SW480 (cell line): Measurements from ENCODE around the gene NCBP2L.

ENCODE experiments used
- DNase-seq: peaks from one replicate; pipeline ENCODE4 v3.0.0-alpha.2; 2016; ENCODE audit warnings: low spot score

The NCBP2L gene

DNA sequence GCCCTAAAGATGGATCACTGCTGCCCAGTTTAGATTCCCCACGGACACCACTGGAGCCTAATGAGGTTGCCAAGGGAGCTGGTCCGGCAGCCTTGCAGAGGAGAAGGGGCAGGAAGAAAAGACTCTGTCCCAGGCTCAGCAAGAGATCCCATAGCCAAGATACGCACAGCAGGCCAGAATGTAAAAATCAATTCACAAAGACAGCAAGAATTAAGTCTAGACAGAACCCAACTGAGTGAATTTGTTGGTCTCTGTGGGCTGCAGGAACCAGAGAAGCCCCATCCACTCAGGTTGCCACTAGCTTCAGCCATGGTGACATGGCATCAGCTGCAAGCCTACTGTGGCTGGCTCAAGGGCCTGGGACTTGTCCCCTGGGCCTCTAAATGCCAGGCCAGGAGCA lies 24.8 kb upstream of the NCBP2L start:
- DNase-seq = no peak

DNA sequence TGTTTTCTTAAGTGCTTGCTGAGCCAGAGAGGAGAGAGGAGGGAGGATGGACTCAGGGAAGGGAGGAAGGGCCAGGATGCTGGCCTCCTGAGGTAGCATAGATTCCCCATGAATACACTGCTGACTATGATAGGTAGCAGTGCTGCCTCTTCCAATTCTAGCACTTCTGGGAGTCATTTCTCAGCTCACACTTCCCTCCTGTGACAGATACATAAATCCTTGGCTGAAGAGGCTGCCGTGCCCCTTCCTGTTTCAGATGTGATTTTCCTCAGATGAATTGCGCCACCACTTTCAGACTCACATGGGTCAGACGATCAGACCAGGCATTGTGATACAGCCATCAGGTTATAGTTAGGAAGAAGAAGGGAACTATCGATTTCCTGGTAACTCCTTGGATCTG lies 24.3 kb upstream of the NCBP2L start:
- no peak for DNase-seq

DNA sequence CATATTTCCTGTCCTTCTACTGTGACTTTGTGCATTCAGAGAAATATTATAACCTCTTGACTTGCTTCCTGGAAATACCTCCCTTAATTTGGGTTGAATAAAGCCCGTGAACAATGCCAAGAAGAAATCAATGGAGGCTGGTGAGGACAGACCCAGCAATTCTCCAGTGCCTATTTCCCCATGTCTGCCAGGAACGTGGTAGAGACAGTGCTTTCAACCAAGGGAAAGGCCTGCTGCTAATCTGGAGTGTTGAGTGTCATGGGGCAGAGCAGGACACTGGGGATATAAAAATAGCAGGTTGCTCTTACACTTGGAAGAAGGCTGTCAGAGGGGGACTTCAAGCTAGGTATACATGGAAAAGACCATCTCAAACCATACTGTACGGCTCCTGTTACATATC lies 21.8 kb upstream of the NCBP2L start:
- DNase-seq = no peak

DNA sequence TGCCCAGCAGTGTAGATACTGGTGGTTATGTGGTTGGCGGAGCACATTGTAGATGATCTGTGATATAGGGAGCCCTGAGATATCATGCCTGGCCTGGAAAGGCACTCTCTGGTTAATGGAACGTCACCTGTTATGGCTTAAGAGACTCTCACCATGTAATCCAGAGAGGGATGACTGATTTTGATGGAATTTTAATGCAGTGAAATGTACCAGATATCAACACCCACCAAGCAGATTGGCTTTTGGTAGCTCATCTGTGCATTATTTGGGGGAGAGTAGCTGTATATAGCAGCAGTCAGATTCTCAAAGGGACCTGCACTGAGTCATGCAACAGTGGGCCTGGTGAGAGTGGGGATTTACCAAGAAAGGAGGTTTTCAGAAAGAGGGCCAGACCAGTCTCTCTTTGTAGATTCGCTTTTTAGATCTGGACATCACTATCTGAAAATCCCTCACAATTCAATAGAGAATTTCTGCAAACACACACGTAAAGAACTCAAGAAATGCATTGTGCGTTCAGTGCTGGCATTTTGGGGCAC lies 19.2 kb upstream of the NCBP2L start:
- DNase-seq = no peak

DNA sequence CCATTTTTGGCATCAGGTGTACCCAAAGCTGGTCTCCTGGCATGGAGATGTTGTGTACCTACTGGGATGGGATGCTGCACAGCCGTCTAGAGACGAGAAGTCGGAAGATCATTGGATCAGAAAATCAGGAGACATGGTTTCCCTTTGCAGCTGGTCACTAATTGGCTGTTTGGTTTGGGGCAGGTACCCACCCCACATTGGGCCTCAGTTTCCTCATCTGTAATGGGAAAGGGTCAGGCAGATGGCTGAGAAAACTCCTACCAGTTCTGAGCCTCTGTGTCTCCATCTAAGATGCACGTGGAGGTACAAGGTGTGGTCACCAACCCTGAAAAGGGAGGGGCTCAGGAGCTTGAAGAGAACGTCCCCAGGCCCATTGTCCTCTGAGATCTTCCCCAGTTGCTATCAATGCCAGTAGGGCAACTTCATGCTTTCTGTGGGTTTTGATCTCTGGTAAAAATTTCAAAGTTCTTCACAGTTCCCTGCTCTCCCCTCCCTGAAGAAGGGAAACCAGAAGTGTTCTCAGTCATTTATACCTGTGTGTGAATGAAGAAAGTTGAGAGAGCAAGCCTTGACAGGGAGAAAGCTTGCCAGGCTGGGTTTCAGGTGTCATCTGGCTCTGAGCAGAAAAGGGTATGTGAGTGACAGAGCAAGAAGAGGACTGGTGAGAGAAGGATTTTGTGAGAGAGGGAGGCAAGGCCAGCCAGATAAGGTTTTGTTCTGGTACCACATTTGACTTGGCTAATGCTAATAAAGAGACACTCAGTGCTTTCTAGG lies 17.0 kb upstream of the NCBP2L start:
- no peak for DNase-seq

DNA sequence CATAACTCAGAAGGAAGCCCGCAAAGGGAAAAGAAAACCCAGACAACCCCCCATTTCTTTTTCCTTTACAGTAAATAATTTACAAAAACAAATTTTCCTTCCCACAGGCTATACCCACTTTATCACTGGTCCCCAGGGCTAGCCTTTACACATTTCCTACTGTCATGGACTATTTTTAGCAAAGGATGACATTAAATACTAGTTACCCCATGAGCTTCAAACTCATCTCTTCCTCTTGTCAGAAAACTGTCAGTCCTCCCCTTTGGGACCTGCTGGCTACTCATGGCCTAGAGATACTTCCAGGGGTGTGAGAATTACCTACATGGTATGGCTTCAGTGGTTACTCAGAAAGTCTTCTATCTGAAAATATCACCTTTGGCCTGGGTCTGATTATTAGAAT lies 13.9 kb upstream of the NCBP2L start:
- DNase-seq = no peak

DNA sequence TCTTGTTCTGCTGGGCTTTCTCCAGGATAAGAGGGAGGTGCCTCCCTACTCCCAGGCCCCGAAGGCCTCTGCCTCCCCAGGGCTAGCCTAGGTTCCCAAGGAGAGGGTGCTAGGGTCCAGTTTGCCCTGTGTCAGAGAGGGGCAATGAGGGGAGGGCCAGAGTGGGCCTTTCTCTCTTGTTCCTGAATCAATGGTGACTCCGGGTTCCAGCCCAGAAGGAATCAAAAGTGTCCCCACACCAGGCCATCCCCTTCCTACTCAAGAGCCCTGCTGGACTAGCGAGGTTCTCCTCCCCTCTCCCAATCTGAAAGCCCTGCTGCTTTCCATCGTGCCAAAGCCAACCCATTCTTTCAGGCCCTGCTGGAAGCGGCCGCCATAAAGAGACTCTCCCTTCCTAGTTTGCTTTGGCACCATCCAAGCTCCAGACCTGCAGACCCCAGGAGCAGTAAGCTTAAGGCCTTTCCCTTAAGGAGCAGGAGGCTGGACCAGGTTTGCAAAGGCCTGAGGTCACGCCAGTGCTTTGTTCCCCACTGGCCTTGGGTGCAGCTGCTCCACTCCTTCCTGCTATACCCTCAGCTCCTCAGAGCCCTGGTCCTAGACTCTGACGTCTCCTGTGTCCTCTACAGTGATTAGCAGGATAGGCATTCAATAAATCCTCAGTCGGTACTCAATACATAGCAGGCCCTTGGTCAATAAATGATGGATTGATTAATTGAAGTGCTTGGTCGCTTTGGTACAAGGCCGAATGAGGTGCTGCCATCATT lies 12.5 kb upstream of the NCBP2L start:
- DNase-seq = no peak

DNA sequence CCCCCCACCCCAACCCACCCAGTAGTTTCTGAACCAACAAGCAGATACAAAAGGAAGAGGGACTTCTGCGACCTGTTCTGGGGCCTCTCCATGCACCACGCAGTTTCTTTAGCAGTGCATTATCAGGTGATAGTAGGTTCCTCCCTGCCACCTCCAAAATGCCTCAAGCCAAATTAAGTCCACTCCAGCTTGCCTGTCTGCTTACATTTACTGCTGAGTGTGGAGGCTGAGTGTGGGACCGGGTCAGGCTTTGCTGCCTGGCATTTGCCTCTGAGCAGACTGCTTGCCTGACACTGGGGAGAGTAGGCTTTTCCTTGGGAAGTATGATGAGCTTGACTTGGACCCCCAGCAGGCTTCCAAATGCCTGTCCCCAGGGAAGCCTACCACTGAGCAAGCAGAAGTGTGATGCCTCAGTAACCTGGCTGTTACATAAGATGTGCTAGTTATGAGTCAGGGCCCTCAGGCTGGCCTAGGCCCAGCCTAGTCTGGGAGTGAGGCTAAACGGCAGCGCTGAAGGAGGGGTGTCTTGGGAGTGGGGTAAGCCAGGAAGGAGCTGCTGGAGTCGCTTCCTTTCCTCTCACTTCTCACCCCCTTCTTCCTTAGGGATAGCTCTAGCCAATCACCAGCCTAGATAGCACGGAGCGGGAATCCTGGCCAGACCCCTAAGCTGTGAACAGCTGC lies 10.9 kb upstream of the NCBP2L start:
- DNase-seq = no peak

DNA sequence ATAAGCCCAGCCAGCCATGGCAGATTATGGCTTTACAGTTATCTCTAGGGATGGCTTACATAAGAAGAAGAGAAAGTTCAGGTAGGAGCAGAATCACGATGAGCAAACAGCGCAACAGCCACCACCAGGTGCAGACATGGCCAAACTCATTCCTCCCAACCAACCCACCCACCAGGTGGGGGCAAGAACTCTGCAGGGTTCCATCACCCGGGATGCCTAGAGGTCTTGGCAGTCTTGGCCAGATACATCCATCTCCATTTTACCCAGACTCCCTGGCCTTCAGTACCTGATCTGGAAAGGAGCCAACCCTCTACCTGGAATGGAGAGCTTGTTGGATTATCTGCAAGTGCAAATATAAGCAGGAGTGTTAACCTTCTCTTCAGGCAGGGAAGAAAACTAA lies 9.5 kb upstream of the NCBP2L start:
- DNase-seq = no peak

DNA sequence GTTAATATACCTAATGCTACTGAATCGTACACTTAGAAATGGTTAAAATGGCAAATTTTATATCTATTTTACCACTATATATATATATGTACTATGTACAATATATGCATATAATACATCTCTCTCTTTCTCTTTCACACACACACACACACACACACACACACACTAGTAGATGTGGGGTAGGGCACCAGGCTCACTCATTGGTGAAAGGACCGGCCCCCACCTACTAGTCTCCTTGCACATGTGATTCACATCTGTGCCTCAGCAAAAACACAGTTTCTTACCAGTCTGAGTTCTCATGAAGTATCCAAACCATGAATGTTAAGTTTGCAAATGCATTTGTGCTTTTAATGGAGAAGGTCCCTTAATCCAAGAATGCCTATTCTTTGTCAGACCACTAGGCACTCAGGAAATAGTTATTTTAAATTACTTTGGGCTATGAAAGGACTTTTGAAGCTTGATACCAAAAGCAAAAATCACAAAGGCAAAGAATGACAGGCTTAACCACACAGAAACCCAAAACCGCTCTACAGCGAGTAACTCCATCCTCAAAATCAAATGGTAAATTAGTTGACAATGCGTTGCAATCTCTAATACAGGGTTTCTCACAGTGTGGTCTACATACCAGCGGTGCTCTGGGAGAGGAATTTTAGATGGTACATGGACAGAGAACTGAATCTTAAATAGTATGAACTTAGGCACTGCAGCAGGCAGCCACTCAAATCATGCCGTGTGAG lies 7.8 kb upstream of the NCBP2L start:
- DNase-seq = no peak

DNA sequence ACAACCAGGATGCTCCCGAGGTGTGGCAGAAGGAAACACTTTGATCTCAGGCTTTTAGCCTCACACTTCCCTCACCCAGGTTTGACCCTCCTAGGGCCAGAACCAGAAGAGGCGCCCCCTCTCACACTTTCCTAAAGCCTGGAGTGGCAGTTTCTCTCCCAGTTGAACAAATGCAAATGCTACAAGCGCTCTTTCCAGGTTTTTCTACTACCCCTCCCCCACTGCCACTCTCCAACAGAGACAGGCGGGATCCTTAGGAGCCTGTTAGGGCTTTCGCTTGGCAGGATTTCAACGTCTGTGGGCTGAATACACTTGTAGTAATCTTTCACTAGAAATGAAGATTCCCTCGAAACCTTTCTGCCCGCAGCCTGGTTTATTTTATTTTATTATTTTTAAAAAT lies 4.3 kb upstream of the NCBP2L start:
- peak; percentile 29 for DNase-seq

DNA sequence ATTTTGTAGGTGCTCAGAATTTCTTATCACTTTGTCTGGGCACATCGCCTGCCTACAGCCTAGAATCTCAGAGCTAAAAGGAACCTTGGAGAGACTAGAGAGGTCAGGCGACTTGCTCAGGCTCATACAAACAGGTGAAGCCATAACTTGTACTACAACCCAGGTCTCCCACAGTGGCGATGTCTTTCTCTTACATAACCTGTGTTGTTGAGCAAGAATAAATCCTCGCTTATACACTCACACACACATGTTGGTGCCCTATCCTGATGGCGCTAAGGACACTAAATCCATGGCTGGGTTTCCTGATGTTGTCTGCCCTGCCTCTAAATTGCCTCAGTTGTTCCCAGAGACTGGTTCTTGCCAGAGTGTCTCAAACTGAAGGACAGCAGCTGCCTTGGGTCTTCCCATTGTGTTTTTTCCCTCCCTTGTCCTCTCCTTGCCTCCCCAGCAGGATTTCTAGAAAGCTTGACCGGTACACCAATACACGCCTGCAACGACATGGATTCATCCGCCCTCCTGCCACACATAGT lies 3.6 kb upstream of the NCBP2L start:
- DNase-seq = no peak

DNA sequence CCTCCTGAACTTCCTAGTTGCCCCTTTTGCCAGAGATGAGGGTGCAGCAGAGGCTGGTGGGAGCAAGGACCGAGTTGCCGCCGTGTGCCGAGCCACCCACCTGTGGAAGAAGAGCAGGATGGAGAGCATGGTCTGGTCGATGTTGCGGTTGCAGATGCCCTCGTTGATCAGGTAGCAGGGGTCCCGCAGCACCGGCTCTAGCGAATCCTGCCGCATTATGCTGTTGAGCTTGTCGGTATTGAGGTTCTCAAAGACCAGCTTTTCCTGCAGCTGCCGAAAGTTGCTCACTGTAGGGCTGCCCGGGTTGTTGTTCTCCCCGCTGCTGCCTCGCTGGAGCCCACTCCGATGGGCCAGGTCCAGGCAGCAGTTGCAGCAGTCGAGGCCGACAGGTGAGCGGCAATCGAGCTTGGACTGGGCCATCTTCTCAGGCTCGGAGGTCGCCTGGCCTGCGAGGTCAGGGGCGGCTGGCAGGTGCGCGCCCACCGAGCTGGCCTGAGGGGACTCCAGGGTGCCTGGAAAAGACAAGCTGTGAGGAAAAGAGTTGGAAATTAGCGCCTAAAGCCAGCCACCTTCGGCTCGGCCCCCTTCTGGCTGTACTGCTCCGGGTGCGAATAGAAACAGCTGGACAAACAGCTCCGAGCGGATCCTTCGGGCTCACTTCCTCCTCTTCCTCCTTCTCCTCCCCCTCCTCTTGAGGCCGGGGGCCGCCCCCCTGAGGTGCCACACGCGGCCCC lies 2.4 kb upstream of the NCBP2L start:
- DNase-seq = no peak

DNA sequence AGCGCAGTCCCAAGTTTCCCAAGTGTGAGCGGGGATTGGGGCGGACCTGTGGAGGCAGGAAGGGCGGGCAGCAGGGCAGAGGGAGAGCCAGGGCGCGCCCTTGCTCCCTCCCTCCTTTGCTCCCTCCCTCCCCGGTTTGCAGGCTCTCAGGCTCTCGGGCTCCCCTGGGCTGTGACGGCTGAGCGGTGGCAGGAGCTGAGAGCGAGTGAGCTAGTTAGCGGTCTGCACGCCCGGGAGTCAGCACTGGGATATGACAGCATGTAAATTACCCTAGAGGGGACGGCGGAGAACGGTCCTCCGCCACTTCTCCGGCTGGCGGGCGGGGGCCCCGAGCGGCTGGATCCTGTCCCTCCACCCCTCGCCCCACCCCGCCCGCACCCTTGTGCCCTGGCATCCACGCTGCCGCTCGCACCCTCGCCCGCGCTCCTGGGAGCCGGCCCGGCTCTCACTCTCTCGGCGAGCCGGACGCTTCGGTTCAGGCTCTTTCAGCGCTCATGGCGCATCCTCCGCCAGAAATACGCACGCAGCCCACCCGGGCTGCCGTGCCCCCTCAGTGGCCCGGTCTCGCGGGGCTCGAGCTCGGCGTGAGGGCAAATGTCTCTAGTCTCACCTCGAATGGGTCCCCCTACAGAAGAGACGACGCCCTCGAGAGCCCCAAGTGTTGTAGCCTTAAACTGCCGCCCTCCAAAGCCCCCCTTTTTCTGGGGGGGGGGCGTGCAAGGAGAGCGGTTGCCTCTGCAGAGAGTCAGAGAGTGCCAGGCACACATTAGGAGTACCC lies 1.6 kb upstream of the NCBP2L start, which contains the start of gene TSC22D3:
TSC22D3 (minus strand) TSS at position 54 of the 778 bp plus-strand sequence. CDS start 368 bp downstream, outside the sequence.
- DNase-seq = peak; percentile 84

DNA sequence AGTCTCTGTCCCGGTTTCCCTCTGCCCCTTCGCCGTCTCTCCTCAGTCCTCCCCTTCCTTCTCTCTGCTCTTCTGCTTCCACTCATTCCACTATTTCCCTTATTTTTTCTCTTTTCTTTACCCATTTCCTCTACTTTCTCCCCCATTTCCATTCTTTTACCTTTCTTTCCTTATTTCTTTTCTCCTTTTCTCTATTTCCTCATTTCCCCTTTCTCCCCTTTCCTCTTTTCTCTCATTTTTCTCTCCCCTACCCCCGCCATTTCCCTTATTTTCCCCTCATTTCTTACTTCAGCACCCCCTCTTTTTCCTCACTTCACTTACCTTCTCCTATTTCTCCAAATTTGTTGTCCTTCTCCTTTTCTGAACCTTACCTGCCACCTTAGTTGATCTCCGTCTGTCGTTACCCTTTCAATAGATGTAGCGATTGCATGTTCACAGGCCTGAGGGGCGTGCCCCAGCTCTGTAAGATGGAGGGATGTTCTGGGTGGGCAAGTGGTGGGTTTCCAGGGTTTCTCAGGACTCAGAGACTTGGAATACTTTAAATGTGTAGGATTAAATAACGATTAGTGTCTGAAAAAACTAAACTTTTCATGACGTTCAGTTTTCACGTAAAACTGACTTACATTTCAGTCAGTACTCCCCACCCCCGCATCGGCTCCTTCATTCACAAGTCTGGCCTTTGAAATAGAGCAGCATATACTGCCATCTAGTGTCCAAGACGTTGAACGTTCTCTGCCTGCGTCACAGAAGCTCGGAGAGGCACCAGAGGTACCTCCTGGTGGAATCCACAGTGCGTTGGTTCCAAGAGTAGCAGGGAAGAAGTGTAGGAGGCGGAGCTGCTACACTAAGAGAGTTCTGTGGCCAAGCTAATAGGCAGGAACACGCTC lies 641 bp upstream of the NCBP2L start:
- peak; percentile 82 for DNase-seq

DNA sequence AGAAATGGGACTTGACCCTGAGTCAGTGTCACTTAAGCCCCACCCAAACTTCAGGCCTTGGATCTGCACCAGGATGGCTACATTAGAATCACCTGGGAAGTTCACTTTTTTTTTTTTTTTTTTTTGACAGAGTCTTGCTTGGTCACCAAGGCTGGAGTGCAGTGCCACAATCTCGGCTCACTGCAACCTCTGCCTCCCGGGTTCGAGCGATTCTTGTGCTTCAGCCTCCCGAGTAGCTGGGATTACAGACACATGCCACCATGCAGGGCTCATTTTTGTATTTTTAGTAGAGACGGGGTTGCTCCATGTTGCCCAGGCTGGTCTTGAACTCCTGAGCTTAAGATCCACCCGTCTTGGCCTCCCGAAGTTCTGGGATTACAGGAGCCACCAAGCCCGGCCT lies 3.0 kb downstream of the NCBP2L start:
- DNase-seq = no peak

DNA sequence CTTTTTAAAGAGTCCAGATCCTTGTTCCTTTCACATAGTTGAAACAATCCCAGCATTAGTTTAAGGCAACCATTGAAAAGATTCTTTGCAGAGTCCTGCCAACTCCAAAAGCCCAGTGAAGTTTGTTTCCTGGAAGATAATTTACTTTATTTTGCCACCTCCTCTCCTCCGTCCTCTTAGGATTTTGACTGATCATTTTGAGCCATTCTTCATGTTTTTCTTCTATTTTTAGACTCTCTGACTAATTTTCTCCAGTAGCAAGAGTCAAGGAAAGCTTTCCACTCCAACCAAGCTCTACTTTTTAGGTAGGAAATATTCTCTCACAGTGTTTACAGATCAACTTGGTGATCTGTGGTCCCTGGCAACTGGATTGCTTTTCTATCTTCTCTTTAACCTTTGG lies 10.3 kb downstream of the NCBP2L start:
- no peak for DNase-seq

DNA sequence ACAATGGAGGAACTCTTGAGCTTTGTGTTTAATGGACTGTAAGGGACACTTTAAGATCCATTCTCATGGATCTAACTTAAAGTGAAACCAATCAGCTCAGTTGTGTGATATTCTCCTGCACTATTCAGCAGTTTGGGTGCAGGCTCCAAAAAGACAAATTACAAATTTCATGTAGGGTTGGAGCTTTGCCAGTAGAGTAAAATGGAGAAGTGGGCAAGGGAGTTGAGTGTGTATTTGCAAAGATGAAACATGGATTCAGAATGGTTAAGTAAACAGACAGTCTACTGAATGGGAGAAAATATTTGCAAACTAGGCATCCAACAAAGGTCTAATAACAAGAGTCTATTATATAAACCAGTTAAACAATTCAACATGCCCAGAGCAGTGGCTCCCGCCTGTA lies 26.9 kb downstream of the NCBP2L start:
- no peak for DNase-seq

DNA sequence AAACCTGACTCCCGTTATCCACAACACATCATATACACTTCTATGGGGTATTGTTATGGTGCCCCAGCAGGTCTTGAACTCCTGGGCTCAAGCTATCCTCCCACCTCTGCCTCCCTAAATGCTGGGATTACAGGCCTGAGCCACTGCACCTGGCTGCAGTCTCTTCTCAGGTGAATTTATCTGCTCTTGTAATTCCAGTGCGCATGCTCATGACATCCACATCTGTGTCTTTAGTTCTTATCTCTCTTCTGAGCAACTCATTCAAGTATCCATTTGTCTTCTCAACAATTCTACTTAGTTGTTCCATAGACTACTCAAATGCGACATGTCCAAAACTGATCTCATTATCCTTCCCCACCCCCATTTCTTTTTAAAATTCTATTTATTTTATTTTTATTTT lies 27.6 kb downstream of the NCBP2L start:
- DNase-seq = no peak
